Uterus (tissue), 4 donors: Measurements from ENCODE around the gene DERA. TPM values are rescaled to one million over a fixed set of nuclear protein-coding genes. Genes with fewer than 3 reads are reported as not detected.

Experiments
- DNase-seq, 2 donors: peaks; one replicate each; pipeline ENCODE4 v3.0.0-alpha.2; 2019 to 2020
- H3K27ac ChIP-seq, 2 donors: fragments of 200-600 bp; sonication (generic); 1 replicate in 1 of 2; 2 replicates in 1 of 2; pipeline ENCODE4 v1.5.1; 2016 to 2018
- H3K27me3 ChIP-seq, 2 donors: fragments of 200-600 bp; sonication (generic); one replicate each; pipeline ENCODE4 v1.5.1; 2018 to 2019; ENCODE audit warnings: control low read depth in 1 of 2
- H3K36me3 ChIP-seq, 2 donors: fragments of 200-600 bp; sonication (generic); one replicate each; pipeline ENCODE4 v1.5.1; 2019; ENCODE audit warnings: control low read depth in 1 of 2
- H3K4me1 ChIP-seq, 2 donors: fragments of 200-600 bp; sonication (generic); one replicate each; pipeline ENCODE4 v1.5.1; 2018 to 2019; ENCODE audit warnings: control low read depth in 1 of 2
- H3K4me3 ChIP-seq, 2 donors: fragments of 200-600 bp; sonication (generic); 1 replicate in 1 of 2; 2 replicates in 1 of 2; pipeline ENCODE4 v1.5.1; 2018 to 2019; ENCODE audit warnings: mild to moderate bottlenecking in 1 of 2
- H3K9me3 ChIP-seq, 2 donors: fragments of 200-600 bp; sonication (generic); one replicate each; pipeline ENCODE4 v1.5.1; 2019; ENCODE audit warnings: control low read depth in 1 of 2
- POLR2A ChIP-seq, 2 donors: fragments of 450-650 bp; IDR thresholded peaks; one replicate each; pipeline ENCODE4 v1.6.1; 2016; ENCODE audit warnings: antibody characterized with exemption in 2 of 2, mild to moderate bottlenecking in 1 of 2, moderate library complexity in 1 of 2
- intact Hi-C: fragments of 100-400 bp; cut with DNase I; formaldehyde crosslinking; loops from one replicate; pipeline ENCODE4 v1.15.1; 2023; ENCODE audit warnings: low total_unique reads
- total RNA-seq, 4 donors: library from RNA; depleted of rRNA in 3 of 4; stranded (reverse); fragments of >200 nt in 3 of 4; gene quantifications; one replicate each; pipeline versions ENCODE4 v1.1.0 to v1.2.4, GENCODE V29; 2014 to 2023
- TF ChIP-seq, protein P1 (sequence below), 4 experiments: fragments of 200-600 bp in 2 of 4; fragments of 450-650 bp in 2 of 4; sonication (generic) in 2 of 4; IDR thresholded peaks; one replicate each; pipeline ENCODE4 v1.5.1; 2016 to 2019; ENCODE audit warnings: antibody characterized with exemption in 4 of 4, mild to moderate bottlenecking in 2 of 4, moderate library complexity in 1 of 4
- donor health status: DM: yes; HTN: yes; CAD: no.

Gene DERA
- total RNA-seq, 4 donors from 2014 or later: 7.7 to 58.3 (median 19.2) TPM

DNA sequence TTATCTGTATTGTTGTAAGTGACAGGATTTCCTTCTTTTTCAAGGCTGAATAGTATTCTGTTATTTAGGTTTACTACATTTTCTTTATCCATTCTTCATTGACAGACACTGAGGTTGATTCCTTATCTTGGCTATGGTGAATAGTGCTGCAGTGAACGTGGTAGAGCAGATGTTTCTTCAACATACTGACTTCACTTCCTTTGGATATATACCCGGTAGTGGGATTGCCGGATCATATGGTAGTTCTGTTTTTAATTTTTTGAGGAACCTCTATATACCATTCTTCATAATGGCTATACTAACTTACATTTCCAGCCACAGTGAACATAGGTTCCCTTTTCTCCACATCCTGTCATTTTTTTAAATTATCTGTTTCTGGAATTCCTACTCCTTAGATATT is 21.8 kb downstream of the DERA start:
- Histone ChIP-seq H3K4me3 (no peak overlapping the region), H3K36me3 (no peaks in the 10 kb centered on the region), H3K4me1 (no peaks in the 10 kb centered on the region), H3K9me3 (no peaks in the 10 kb centered on the region), H3K27me3 (no peaks in the 10 kb centered on the region), H3K27ac (no peak overlapping the region)
- intact Hi-C loops: no loop called here
- DNase-seq: no peak
- TF ChIP-seq POLR2A (IDR thresholded peaks at IDR 0.05): no peak
- TF ChIP-seq, protein P1, sequence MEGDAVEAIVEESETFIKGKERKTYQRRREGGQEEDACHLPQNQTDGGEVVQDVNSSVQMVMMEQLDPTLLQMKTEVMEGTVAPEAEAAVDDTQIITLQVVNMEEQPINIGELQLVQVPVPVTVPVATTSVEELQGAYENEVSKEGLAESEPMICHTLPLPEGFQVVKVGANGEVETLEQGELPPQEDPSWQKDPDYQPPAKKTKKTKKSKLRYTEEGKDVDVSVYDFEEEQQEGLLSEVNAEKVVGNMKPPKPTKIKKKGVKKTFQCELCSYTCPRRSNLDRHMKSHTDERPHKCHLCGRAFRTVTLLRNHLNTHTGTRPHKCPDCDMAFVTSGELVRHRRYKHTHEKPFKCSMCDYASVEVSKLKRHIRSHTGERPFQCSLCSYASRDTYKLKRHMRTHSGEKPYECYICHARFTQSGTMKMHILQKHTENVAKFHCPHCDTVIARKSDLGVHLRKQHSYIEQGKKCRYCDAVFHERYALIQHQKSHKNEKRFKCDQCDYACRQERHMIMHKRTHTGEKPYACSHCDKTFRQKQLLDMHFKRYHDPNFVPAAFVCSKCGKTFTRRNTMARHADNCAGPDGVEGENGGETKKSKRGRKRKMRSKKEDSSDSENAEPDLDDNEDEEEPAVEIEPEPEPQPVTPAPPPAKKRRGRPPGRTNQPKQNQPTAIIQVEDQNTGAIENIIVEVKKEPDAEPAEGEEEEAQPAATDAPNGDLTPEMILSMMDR (IDR thresholded peaks at IDR 0.05): no peak

DNA sequence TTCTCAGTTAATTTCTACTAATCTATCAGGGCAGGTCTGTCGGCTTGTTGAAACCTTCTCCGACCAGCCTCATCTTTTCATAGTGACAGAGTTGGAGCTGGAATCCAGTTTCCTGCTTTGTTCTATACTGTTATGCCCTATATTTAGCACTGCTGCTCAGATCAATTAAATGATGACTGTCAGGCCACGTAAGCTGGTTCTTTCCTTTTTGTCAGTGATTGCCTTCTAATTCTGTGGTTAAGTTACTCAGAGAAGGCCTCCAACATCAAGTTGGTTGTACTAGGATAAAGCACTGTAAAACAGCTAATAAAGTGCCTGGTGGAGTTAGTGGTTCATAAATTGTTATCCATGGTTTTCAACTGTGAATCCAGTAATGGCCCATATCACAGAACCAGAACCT is 22.6 kb downstream of the DERA start:
- H3K27ac ChIP-seq: no peak overlapping the region
- TF ChIP-seq POLR2A (IDR thresholded peaks at IDR 0.05): no peak
- TF ChIP-seq, protein P1 (IDR thresholded peaks at IDR 0.05): no peak
- intact Hi-C loops: no loop called here

DNA sequence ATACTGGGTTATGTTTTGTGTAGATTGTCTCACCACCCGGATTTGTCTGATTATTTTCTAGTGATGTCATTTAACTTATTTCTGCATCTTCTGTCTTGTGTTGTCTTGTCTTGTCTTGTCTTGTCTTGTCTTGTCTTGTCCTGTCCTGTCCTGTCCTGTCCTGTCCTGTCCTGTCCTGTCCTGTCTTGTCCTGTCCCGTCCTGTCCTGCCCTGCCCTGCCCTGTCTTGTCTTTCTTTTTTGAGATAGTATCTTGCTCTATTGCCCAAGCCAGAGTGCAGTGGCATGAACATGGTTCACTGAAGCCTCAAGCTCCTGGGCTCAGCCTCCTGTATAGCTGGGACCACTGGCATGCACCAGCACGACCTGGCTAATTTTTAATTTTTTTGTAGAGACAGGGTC is 25.6 kb downstream of the DERA start:
- H3K4me1 ChIP-seq: no peaks in the 10 kb centered on the region
- H3K36me3 ChIP-seq: no peaks in the 10 kb centered on the region
- H3K27me3 ChIP-seq: no peaks in the 10 kb centered on the region
- TF ChIP-seq, protein P1 (IDR thresholded peaks at IDR 0.05): no peak
- no peak for TF ChIP-seq POLR2A (IDR thresholded peaks at IDR 0.05)
- no peak for DNase-seq
- no peak overlapping the region for H3K4me3 ChIP-seq
- no peaks in the 10 kb centered on the region for H3K9me3 ChIP-seq
- H3K27ac ChIP-seq: no peak overlapping the region
- intact Hi-C loops: no loop called here

More for the DNA sequence above, 22.6 kb downstream of the DERA start:
- H3K9me3 ChIP-seq: no peaks in the 10 kb centered on the region
- no peak for DNase-seq
- no peaks in the 10 kb centered on the region for H3K36me3 ChIP-seq
- no peaks in the 10 kb centered on the region for H3K27me3 ChIP-seq
- no peaks in the 10 kb centered on the region for H3K4me1 ChIP-seq
- no peak overlapping the region for H3K4me3 ChIP-seq

DNA sequence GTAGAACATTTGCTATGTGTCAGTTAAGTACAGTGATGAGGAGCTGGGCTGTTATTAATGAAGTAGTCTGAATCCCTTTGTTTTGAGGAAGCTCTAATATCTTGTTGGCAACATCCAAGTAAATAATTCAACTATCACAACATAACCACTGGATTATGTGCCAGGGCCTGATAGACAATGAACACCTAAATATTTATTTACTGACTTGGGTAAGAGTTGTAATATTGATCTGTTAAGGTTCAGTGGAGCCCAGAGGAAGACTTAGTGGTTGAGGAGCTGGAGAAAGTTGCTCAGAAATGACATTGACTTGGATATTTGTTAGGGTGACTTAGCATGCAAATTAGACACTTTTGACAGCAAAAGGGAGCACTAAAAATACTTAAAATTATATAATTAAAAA is 26.8 kb downstream of the DERA start:
- no peaks in the 10 kb centered on the region for H3K27me3 ChIP-seq
- H3K4me1 ChIP-seq: no peaks in the 10 kb centered on the region
- DNase-seq: no peak
- no peak overlapping the region for H3K4me3 ChIP-seq
- no peaks in the 10 kb centered on the region for H3K9me3 ChIP-seq
- intact Hi-C loops: no loop called here
- TF ChIP-seq, protein P1 (IDR thresholded peaks at IDR 0.05): no peak
- TF ChIP-seq POLR2A (IDR thresholded peaks at IDR 0.05): no peak
- no peak overlapping the region for H3K27ac ChIP-seq
- H3K36me3 ChIP-seq: no peaks in the 10 kb centered on the region

DNA sequence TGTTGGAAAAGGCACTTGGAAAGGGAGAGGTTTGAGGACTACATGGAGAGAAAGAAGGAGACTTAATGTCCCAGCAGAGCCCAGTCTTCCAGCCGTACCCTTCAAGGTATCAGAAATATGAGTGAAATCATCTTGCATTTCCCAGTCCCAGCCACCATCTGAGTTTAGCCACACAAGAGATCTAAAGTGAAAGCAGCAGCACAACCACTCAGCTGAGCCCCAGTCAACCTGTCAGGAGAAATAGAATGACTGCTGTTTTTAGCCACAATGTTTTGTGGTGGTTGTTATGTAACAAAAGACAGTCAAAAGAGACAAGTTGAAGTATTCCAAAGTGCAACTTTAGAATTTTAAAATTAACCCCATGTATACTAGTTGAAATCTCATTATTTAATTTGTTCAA is 28.0 kb downstream of the DERA start:
- intact Hi-C loops: no loop called here
- Histone ChIP-seq H3K4me3 (no peak overlapping the region), H3K36me3 (no peaks in the 10 kb centered on the region), H3K27me3 (no peaks in the 10 kb centered on the region), H3K27ac (no peak overlapping the region), H3K4me1 (no peaks in the 10 kb centered on the region), H3K9me3 (no peaks in the 10 kb centered on the region)
- DNase-seq: no peak
- TF ChIP-seq POLR2A (IDR thresholded peaks at IDR 0.05): no peak
- TF ChIP-seq, protein P1 (IDR thresholded peaks at IDR 0.05): no peak
